DND-41 (cell line): Measurements from ENCODE around the gene TMEM107.

Experiments
- CTCF ChIP-seq: IDR thresholded peaks from 2 replicates; pipeline ENCODE4 v1.5.1; 2012; ENCODE audit warnings: borderline replicate concordance, low read length, moderate library complexity, mild to moderate bottlenecking; ENCODE audit not compliant: poor library complexity, severe bottlenecking; ENCODE audit errors: extremely low read depth
- EZH2 ChIP-seq: IDR thresholded peaks from 3 replicates; pipeline ENCODE4 v1.6.1; 2012; ENCODE audit warnings: borderline replicate concordance, low read depth, mild to moderate bottlenecking, moderate library complexity, low read length, inconsistent platforms; ENCODE audit not compliant: severe bottlenecking

GRCh38 chr17:8137645-8138373, 38.4 kb downstream of the TMEM107 start:
- no peak for TF ChIP-seq EZH2
- TF ChIP-seq CTCF, result no peak
